ENCODE data around the gene DNM1L.

The DNM1L gene

GRCh38 chr12:32755051-32755653 is 76.1 kb downstream of the DNM1L start:
- Histone ChIP-seq H3K9me3 (ENCODE audit: control insufficient read depth, insufficient read depth, low read length) (no peaks in the 10 kb centered on the region), H3K27ac (ENCODE audit: low read depth, low read length) (peak overlapping the region; percentile 95), H3K27me3 (ENCODE audit: control insufficient read depth, insufficient read depth, low read length) (no peaks in the 10 kb centered on the region), H3K9ac (ENCODE audit: low read depth, low read length) (peak overlapping the region; percentile 94), H3K4me1 (ENCODE audit: control insufficient read depth, insufficient read depth, low read length) (peaks cover 7% of the 10 kb centered on the region), H3K36me3 (ENCODE audit: control insufficient read depth, insufficient read depth, low read length) (peaks cover 39% of the 10 kb centered on the region), H3K4me3 (ENCODE audit: low read depth, low read length) (peak overlapping the region; percentile 86)

- Histone ChIP-seq H3K27ac (ENCODE audit: low read depth, low read length) (peak within 1 kb of the TSS; percentile 95), H3K4me3 (ENCODE audit: low read depth, low read length) (peak within 1 kb of the TSS; percentile 86), H3K4me1 (ENCODE audit: control insufficient read depth, insufficient read depth, low read length) (peaks cover 7% of the 10 kb centered on the region), H3K27me3 (ENCODE audit: control insufficient read depth, insufficient read depth, low read length) (no peaks in the 10 kb centered on the region), H3K9me3 (ENCODE audit: control insufficient read depth, insufficient read depth, low read length) (no peaks in the 10 kb centered on the region), H3K9ac (ENCODE audit: low read depth, low read length) (peak within 1 kb of the TSS; percentile 94), H3K36me3 (ENCODE audit: control insufficient read depth, insufficient read depth, low read length) (peaks cover 32% of the 10 kb centered on the region)
Measured at GRCh38 chr12:32755654-32756475, 76.8 kb downstream of the DNM1L start, which contains the start of gene YARS2. TSS of gene YARS2 (minus strand) at chr12:32755897. CDS start at chr12:32755874, 23 bp downstream.

DNA sequence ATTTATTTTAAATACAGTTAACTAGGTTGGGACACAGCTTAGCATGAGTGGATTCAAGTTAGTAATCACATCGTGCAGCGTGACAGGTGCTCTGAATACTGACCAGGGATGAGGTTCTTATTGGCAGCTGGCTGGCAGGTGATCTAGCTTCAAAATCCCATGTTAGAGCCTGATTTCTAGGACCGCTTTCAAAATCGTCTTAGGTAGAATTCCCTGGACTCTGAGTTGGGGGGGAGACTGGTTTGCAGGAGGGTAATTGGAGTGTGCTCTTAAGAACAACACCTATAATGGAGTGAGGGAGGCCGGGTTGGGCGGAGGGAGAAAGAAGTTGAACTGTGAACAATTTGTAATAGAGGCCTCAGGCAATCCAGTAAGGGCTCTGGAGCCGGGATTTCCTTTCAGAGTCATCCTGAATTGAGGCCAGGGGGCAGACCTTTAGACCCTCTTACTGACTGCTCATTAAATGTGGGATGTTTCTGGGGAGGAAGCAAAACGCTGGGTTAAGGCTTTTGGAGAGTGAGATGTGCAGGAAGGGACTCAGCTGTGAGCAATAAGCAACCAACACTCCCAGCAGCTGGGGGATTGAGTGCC is 77.5 kb downstream of the DNM1L start:
- Histone ChIP-seq H3K27ac (ENCODE audit: low read depth, low read length) (no peak overlapping the region), H3K9me3 (ENCODE audit: control insufficient read depth, insufficient read depth, low read length) (no peaks in the 10 kb centered on the region), H3K36me3 (ENCODE audit: control insufficient read depth, insufficient read depth, low read length) (peaks cover 25% of the 10 kb centered on the region), H3K27me3 (ENCODE audit: control insufficient read depth, insufficient read depth, low read length) (no peaks in the 10 kb centered on the region), H3K9ac (ENCODE audit: low read depth, low read length) (no peak overlapping the region), H3K4me3 (ENCODE audit: low read depth, low read length) (peak overlapping the region; percentile 86; the same call in 1 of the 2 replicates), H3K4me1 (ENCODE audit: control insufficient read depth, insufficient read depth, low read length) (peaks cover 7% of the 10 kb centered on the region)

DNA sequence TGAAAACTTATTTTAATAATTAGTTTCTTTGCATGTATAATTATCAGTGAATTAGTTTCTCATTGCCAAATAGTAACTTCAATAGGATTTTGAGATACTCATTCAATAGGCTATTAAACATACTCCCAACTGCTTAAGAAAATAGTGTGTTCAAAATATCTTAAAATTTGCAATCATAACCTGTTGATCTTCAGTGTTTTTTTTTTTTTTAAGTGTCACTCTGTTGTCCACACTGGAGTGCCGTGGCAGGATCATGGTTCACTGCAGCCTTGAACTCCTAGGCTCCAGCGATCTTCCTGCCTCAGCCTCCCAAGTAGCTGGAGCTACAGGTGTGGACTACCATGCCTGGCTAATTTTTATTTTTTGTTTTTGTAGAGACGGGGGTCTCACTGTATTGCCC is 78.1 kb downstream of the DNM1L start:
- Histone ChIP-seq H3K9ac (ENCODE audit: low read depth, low read length) (no peak overlapping the region), H3K4me3 (ENCODE audit: low read depth, low read length) (no peak overlapping the region), H3K27ac (ENCODE audit: low read depth, low read length) (no peak overlapping the region), H3K27me3 (ENCODE audit: control insufficient read depth, insufficient read depth, low read length) (no peaks in the 10 kb centered on the region), H3K9me3 (ENCODE audit: control insufficient read depth, insufficient read depth, low read length) (no peaks in the 10 kb centered on the region), H3K4me1 (ENCODE audit: control insufficient read depth, insufficient read depth, low read length) (peaks cover 7% of the 10 kb centered on the region), H3K36me3 (ENCODE audit: control insufficient read depth, insufficient read depth, low read length) (peaks cover 19% of the 10 kb centered on the region)

DNA sequence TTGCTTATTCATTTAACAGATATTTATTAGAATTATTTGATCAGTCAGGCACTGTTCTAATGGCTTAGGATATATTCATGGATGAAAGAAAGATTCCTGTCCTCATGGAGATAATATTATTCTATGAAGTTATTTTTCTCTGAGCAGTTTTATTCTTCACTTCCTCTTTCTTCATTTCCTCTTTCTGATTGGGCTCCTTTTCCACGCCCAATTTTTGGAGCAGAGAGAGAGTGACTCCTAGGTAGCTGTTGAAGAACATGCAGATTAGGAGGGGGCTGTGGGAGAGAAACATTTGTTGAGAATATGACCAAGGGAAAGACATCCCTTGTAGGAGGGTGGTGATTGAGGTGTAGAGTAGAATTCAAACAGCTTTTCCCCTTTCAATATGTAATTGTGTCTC is 82.6 kb downstream of the DNM1L start:
- Histone ChIP-seq H3K9ac (ENCODE audit: low read depth, low read length) (no peak overlapping the region), H3K4me1 (ENCODE audit: control insufficient read depth, insufficient read depth, low read length) (no peaks in the 10 kb centered on the region), H3K36me3 (ENCODE audit: control insufficient read depth, insufficient read depth, low read length) (no peaks in the 10 kb centered on the region), H3K27ac (ENCODE audit: low read depth, low read length) (no peak overlapping the region), H3K27me3 (ENCODE audit: control insufficient read depth, insufficient read depth, low read length) (no peaks in the 10 kb centered on the region), H3K9me3 (ENCODE audit: control insufficient read depth, insufficient read depth, low read length) (no peaks in the 10 kb centered on the region), H3K4me3 (ENCODE audit: low read depth, low read length) (no peak overlapping the region)

DNA sequence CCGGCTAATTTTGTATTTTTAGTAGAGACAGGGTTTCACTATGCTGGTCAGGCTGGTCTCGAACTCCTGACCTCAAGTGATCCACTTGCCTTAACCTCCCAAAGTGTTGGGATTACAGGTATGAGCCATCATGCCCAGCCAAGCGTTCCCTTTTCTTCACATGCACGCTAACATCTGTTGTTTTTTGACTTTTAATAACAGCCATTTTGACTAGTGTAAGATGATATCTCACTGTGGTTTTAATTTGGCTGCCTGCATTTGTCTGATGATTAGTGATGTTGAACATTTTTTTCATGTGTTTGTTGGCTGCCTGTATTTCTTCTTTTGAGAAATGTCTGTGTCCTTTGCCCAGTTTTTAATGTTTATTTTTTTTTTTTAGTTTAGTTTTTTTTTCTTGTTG is 86.8 kb downstream of the DNM1L start:
- Histone ChIP-seq H3K36me3 (ENCODE audit: control insufficient read depth, insufficient read depth, low read length) (no peaks in the 10 kb centered on the region), H3K4me3 (ENCODE audit: low read depth, low read length) (no peak overlapping the region), H3K27me3 (ENCODE audit: control insufficient read depth, insufficient read depth, low read length) (no peaks in the 10 kb centered on the region), H3K9ac (ENCODE audit: low read depth, low read length) (no peak overlapping the region), H3K9me3 (ENCODE audit: control insufficient read depth, insufficient read depth, low read length) (no peaks in the 10 kb centered on the region), H3K27ac (ENCODE audit: low read depth, low read length) (no peak overlapping the region), H3K4me1 (ENCODE audit: control insufficient read depth, insufficient read depth, low read length) (no peaks in the 10 kb centered on the region)

DNA sequence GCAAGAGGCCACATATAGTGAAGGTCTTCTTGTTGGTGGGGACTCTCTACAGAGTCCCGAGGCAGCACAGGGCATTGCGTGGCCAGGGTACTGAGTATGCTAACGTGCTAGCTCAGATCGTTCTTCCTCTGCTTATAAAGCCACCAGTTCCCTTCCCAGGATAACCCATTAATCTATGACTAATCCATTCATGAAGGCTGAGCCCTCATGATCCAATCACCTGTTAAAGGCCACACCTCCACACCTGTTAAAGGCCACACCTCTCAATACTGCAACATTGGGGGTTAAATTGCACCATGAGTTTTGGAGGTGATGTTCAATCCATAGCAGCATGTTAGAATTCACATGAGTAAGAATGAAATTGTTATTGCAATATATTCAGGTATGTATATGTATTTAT is 89.4 kb downstream of the DNM1L start:
- H3K4me1 ChIP-seq (ENCODE audit: control insufficient read depth, insufficient read depth, low read length): no peaks in the 10 kb centered on the region
- H3K36me3 ChIP-seq (ENCODE audit: control insufficient read depth, insufficient read depth, low read length): no peaks in the 10 kb centered on the region
- H3K9me3 ChIP-seq (ENCODE audit: control insufficient read depth, insufficient read depth, low read length): no peaks in the 10 kb centered on the region
- H3K4me3 ChIP-seq (ENCODE audit: low read depth, low read length): no peak overlapping the region
- H3K27ac ChIP-seq (ENCODE audit: low read depth, low read length): no peak overlapping the region
- no peaks in the 10 kb centered on the region for H3K27me3 ChIP-seq (ENCODE audit: control insufficient read depth, insufficient read depth, low read length)
- no peak overlapping the region for H3K9ac ChIP-seq (ENCODE audit: low read depth, low read length)

DNA sequence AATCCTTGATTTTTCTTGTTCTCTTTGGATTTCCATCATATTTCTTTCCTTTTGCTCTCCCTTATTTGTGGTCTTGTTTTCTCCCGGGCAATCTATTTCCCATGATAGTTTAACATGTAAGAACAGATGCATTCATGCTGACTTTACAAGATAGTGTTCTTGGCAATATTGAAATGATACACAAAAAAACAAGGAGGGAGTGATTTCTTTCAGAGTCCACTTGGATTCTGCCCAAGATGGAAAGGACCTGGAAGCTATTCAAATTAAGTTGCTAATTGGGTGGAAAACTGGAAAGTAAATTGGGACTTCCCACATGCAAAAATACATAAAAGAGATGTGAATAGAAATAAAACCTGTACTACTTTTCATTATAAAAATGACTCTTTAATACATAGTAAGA is 91.0 kb downstream of the DNM1L start:
- H3K27me3 ChIP-seq (ENCODE audit: control insufficient read depth, insufficient read depth, low read length): no peaks in the 10 kb centered on the region
- no peak overlapping the region for H3K9ac ChIP-seq (ENCODE audit: low read depth, low read length)
- H3K4me3 ChIP-seq (ENCODE audit: low read depth, low read length): no peak overlapping the region
- no peaks in the 10 kb centered on the region for H3K36me3 ChIP-seq (ENCODE audit: control insufficient read depth, insufficient read depth, low read length)
- no peaks in the 10 kb centered on the region for H3K9me3 ChIP-seq (ENCODE audit: control insufficient read depth, insufficient read depth, low read length)
- no peaks in the 10 kb centered on the region for H3K4me1 ChIP-seq (ENCODE audit: control insufficient read depth, insufficient read depth, low read length)
- no peak overlapping the region for H3K27ac ChIP-seq (ENCODE audit: low read depth, low read length)

DNA sequence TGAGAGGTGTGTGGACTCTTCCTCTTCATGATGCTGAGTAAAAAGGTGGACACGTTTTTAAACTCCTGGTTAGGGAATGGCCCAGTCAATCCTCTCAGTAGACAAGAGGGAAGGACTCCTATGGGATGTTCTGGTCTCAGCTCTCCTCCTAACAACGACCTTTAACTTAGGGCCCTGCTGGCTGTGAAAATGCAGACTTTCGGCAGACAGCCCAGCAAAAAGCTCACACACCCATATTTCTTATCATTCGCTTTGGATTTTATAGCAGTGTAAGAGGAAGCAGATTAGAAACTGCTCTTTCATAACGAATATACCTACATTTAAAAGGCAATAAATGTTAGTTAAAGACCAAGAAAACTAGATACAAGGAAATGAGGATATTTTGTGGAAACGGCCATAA is 94.6 kb downstream of the DNM1L start:
- no peak overlapping the region for H3K9ac ChIP-seq (ENCODE audit: low read depth, low read length)
- no peak overlapping the region for H3K27ac ChIP-seq (ENCODE audit: low read depth, low read length)
- no peak overlapping the region for H3K4me3 ChIP-seq (ENCODE audit: low read depth, low read length)
- no peaks in the 10 kb centered on the region for H3K4me1 ChIP-seq (ENCODE audit: control insufficient read depth, insufficient read depth, low read length)
- H3K27me3 ChIP-seq (ENCODE audit: control insufficient read depth, insufficient read depth, low read length): no peaks in the 10 kb centered on the region
- H3K9me3 ChIP-seq (ENCODE audit: control insufficient read depth, insufficient read depth, low read length): no peaks in the 10 kb centered on the region
- H3K36me3 ChIP-seq (ENCODE audit: control insufficient read depth, insufficient read depth, low read length): no peaks in the 10 kb centered on the region

GRCh38 chr12:32776258-32776657 is 97.2 kb downstream of the DNM1L start:
- Histone ChIP-seq H3K9me3 (ENCODE audit: control insufficient read depth, insufficient read depth, low read length) (no peaks in the 10 kb centered on the region), H3K4me3 (ENCODE audit: low read depth, low read length) (no peak overlapping the region), H3K27me3 (ENCODE audit: control insufficient read depth, insufficient read depth, low read length) (no peaks in the 10 kb centered on the region), H3K4me1 (ENCODE audit: control insufficient read depth, insufficient read depth, low read length) (no peaks in the 10 kb centered on the region), H3K36me3 (ENCODE audit: control insufficient read depth, insufficient read depth, low read length) (no peaks in the 10 kb centered on the region), H3K9ac (ENCODE audit: low read depth, low read length) (no peak overlapping the region), H3K27ac (ENCODE audit: low read depth, low read length) (no peak overlapping the region)

DNA sequence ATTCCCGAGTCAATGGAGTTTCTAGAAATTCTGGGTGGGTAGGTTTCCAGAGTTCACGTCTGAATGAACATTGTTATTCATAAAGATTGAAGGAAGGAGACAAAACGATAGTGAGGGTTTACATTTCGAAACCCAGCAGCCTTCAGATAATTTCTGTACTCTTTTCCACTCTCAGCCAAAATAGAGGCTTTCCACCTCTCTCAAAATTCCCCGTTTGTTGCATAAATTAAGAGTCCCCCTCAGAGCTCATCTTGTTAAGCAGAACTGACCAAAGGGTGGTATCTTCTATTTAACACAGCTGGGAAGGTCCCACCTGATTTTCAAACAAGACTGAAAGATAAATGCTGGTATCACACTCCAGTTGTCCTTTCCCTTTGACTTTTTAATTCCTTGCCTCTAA is 98.1 kb downstream of the DNM1L start:
- no peak overlapping the region for H3K9ac ChIP-seq (ENCODE audit: low read depth, low read length)
- H3K36me3 ChIP-seq (ENCODE audit: control insufficient read depth, insufficient read depth, low read length): no peaks in the 10 kb centered on the region
- no peaks in the 10 kb centered on the region for H3K4me1 ChIP-seq (ENCODE audit: control insufficient read depth, insufficient read depth, low read length)
- no peaks in the 10 kb centered on the region for H3K27me3 ChIP-seq (ENCODE audit: control insufficient read depth, insufficient read depth, low read length)
- H3K4me3 ChIP-seq (ENCODE audit: low read depth, low read length): no peak overlapping the region
- no peaks in the 10 kb centered on the region for H3K9me3 ChIP-seq (ENCODE audit: control insufficient read depth, insufficient read depth, low read length)
- H3K27ac ChIP-seq (ENCODE audit: low read depth, low read length): no peak overlapping the region
